ENCODE measurements around the gene MAD1L1.
A peak's percentile ranks its signal among the peaks of the same experiment; 100 is the strongest.

GRCh38 chr7:2232766-2233520 lies at the start of gene MAD1L1:
- TF ChIP-seq POLR2A (IDR thresholded peaks at IDR 0.05; ENCODE audit: low read depth, low read length) (peak; percentile 82), POLR2AphosphoS5 (IDR thresholded peaks at IDR 0.05; ENCODE audit: low read depth, low read length) (peak; percentile 58; the same call in 1 of the 2 replicates)
